GM12875 (cell line): Measurements from ENCODE around the gene SAMD3.
"Not testable (repeated sequence)": the region's sequence is repeated elsewhere in the genome, so short reads cannot be mapped to it uniquely, and the experiment has no call there.

Source experiments
- H3K4me3 ChIP-seq: one replicate; pipeline ENCODE4 v1.5.1; 2011; ENCODE audit warnings: low read depth, low read length, control low read depth
- CTCF ChIP-seq: IDR thresholded peaks from 2 replicates; pipeline ENCODE4 v1.5.1; 2011; ENCODE audit warnings: low read depth, mild to moderate bottlenecking, control low read depth, inconsistent platforms, low read length, moderate library complexity, borderline replicate concordance; ENCODE audit not compliant: insufficient read depth

The SAMD3 gene

GRCh38 chr6:130120731-130121130 lies 102.0 kb downstream of the SAMD3 start:
- H3K4me3 ChIP-seq = no peak overlapping the region
- TF ChIP-seq CTCF = no peak

- TF ChIP-seq CTCF = no peak
- H3K4me3 ChIP-seq = no peak overlapping the region
Measured at GRCh38 chr6:130119211-130119610, 103.5 kb downstream of the SAMD3 start.

GRCh38 chr6:130118236-130118635 lies 104.5 kb downstream of the SAMD3 start:
- TF ChIP-seq CTCF = no peak
- H3K4me3 ChIP-seq = no peak overlapping the region

- H3K4me3 ChIP-seq = not testable (repeated sequence)
Measured at GRCh38 chr6:130117187-130117701, 105.5 kb downstream of the SAMD3 start.

GRCh38 chr6:130116273-130116672 lies 106.5 kb downstream of the SAMD3 start:
- no peak for TF ChIP-seq CTCF

GRCh38 chr6:130115036-130115435 lies 107.7 kb downstream of the SAMD3 start:
- no peak for TF ChIP-seq CTCF
- H3K4me3 ChIP-seq = no peak overlapping the region

More at GRCh38 chr6:130116273-130116672, 106.5 kb downstream of the SAMD3 start:
- H3K4me3 ChIP-seq = no peak overlapping the region

- TF ChIP-seq CTCF = no peak
- no peak overlapping the region for H3K4me3 ChIP-seq
Measured at GRCh38 chr6:130113201-130113710, 109.5 kb downstream of the SAMD3 start.
